ENCODE data around the gene UCK2. TPM values are rescaled to one million over a fixed set of nuclear protein-coding genes. Genes with fewer than 3 reads are reported as not detected.
A peak's percentile ranks its signal among the peaks of the same experiment; 100 is the strongest.

UCK2 gene
- total RNA-seq, 1 donor: 97.6 TPM

DNA sequence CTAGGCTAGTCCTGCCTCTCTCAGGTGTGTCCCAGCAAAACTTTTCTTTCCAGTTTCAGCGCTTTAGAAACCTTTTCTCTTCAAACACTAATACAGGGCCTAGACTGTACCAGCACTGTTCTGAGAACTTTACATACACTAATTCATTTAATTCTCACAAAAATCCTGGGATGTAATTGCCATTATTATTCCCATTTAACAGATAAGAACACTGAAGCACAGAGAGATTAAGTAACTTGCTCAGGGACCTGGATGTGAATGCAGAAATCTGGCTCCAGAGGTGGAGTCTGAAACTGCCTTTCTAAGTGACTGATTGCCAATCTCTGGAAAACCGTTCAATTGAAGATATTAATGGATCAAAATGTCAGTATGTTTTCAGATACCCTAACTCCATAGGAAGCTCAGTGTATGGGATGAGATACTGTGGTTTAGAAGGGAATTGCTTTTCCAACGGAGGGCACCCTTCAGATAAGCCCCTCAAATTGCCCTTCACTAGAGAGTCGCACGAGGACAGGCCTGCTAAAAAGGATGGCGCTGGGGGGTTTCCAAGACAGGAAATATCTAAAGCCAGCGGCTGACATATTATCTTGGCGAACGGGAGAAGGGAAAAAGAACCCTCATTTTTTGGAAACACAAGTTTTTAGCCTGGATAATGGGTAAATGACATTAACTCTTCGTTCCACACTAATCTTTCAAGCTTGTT lies 698 bp upstream of the UCK2 start:
- peak; percentile 10 for DNase-seq (ENCODE audit: low read depth)
- peak overlapping the region; percentile 70 for H3K4me3 ChIP-seq (ENCODE audit: low read depth, low read length)
- TF ChIP-seq, protein P1, sequence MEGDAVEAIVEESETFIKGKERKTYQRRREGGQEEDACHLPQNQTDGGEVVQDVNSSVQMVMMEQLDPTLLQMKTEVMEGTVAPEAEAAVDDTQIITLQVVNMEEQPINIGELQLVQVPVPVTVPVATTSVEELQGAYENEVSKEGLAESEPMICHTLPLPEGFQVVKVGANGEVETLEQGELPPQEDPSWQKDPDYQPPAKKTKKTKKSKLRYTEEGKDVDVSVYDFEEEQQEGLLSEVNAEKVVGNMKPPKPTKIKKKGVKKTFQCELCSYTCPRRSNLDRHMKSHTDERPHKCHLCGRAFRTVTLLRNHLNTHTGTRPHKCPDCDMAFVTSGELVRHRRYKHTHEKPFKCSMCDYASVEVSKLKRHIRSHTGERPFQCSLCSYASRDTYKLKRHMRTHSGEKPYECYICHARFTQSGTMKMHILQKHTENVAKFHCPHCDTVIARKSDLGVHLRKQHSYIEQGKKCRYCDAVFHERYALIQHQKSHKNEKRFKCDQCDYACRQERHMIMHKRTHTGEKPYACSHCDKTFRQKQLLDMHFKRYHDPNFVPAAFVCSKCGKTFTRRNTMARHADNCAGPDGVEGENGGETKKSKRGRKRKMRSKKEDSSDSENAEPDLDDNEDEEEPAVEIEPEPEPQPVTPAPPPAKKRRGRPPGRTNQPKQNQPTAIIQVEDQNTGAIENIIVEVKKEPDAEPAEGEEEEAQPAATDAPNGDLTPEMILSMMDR (IDR thresholded peaks at IDR 0.05; ENCODE audit: insufficient read depth, low read depth, low read length): no peak

DNA sequence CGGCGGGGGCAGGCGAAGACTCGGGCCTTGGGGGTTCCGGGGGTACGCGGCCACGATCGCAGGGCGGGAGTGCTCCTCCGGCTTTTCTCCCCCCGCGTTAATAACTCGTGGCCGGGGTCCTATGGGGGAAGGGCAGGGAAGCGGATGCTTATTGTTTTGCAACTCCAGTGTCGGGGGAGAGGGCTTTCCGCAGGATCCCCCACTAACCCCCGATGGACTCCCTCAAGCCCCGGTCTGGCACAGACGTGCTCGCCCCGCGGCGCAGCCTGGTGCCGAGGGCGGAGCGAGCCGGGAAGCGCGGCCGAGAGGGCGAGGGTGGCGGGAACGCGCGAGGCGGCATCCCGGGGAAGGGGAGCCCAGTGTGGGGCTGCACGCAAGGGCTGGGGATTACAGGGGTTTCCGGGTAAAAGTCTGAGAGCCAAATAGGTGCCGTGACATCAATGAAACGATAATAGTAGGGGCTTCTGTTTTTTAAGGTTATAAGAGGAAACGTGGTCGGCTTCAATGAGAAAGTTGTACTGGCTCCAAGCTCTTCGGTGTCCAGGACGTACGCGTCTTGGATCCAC lies 772 bp downstream of the UCK2 start:
- peak; percentile 28 for DNase-seq (ENCODE audit: low read depth)
- TF ChIP-seq, protein P1 (IDR thresholded peaks at IDR 0.05; ENCODE audit: insufficient read depth, low read depth, low read length): no peak
- peak overlapping the region; percentile 70 for H3K4me3 ChIP-seq (ENCODE audit: low read depth, low read length)

DNA sequence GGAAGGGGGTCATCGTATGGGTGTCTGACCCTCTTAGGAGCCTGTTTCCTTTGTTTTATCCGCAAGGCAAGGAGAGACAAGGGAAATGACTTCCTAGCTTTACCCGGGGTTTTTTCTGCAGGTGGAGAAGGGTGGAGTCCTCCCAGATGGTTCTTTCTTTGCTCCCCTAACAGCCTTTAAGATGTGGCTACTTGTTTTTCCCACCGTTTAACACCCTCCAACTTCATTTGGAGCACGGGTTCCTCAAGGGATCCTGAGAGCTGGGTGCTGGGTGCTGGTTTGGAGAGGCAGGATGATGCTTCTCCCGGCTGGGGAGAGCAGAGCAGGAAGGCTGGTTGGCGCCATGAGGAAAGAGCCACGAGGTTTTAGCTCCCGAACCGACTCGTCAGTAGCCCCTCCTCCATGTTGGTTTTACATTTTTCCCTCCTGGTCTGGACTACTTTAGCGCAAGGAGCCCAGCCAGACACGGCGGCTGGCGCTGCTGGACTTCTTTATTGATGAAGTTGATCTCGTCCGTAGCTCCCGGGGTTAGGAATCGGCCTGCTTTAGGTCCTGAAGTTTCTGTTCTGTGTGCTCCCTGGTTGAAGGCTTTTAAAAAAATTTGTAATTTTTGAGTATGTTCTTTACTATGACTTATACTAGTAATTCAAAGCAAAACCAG lies 1.4 kb downstream of the UCK2 start:
- H3K4me3 ChIP-seq (ENCODE audit: low read depth, low read length): peak overlapping the region; percentile 70
- DNase-seq (ENCODE audit: low read depth): peak; percentile 92
- TF ChIP-seq, protein P1 (IDR thresholded peaks at IDR 0.05; ENCODE audit: insufficient read depth, low read depth, low read length): no peak

GRCh38 chr1:165829888-165830287 lies 2.5 kb downstream of the UCK2 start:
- no peak overlapping the region for H3K4me3 ChIP-seq (ENCODE audit: low read depth, low read length)
- no peak for DNase-seq (ENCODE audit: low read depth)
- TF ChIP-seq, protein P1 (IDR thresholded peaks at IDR 0.05; ENCODE audit: insufficient read depth, low read depth, low read length): no peak

DNA sequence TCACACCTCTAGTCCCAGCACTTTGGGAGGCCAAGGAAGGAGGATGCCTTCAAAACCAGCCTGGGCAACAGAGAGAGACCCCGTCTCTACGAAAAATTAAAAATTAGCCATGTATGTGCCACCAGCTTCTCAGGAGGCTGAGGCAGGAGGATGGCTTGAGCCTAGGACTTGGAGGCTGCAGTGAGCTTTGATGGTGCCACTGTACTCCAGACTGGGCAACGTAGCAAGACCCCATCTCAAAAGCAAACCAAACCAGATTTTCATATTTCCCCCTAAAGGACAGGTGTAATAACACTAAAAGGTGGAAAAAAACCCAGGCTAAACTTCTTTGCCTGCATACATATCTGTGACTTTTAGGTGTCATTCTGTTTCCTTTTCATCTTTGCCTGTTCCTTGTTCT lies 3.7 kb downstream of the UCK2 start:
- no peak for DNase-seq (ENCODE audit: low read depth)
- TF ChIP-seq, protein P1 (IDR thresholded peaks at IDR 0.05; ENCODE audit: insufficient read depth, low read depth, low read length): no peak
- no peak overlapping the region for H3K4me3 ChIP-seq (ENCODE audit: low read depth, low read length)

- TF ChIP-seq, protein P1 (IDR thresholded peaks at IDR 0.05; ENCODE audit: insufficient read depth, low read depth, low read length): no peak
- no peak for DNase-seq (ENCODE audit: low read depth)
Observed at GRCh38 chr1:165832902-165833301, 5.5 kb downstream of the UCK2 start.

More at GRCh38 chr1:165832902-165833301, 5.5 kb downstream of the UCK2 start:
- H3K4me3 ChIP-seq (ENCODE audit: low read depth, low read length): no peak overlapping the region

All from fibroblast of villous mesenchyme (primary cell).